ENCODE measurements around the gene RPL37A.

DNA sequence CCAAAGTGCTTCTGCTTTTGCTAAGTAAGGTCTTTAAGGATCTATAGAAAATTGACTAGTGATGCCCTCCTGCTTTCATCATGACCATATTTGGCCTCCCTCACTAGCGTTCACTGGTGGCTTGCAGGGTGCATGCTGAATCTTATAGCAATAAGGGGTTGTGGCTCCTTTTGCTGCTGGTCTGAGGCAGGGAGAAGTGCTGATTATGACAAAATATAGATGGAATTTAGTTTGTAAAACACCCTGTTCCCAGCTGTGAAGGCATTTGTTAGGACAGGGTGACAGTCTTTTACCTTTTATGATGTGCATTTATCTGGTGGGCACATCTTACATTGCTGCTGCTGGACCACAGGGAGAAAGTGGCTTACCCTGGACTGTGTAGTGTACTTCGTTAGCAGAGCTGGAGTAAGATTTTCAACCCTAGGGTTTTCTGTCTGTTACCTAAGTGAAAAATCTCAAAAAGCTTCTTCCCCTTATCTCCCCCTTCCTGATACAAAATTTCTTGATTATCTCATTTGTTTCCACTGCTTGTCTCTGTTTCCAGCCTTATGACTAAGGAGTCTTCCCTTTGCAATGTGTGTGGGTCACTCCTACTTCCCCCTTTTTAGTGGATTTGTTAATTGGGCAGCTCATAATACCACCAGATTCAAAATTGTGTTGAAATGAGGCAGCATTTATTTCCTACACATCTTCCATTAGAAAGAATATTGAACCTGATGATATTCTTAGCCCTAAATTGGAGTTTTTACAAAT lies 21.2 kb upstream of the RPL37A start:
- TF ChIP-seq, protein P1, sequence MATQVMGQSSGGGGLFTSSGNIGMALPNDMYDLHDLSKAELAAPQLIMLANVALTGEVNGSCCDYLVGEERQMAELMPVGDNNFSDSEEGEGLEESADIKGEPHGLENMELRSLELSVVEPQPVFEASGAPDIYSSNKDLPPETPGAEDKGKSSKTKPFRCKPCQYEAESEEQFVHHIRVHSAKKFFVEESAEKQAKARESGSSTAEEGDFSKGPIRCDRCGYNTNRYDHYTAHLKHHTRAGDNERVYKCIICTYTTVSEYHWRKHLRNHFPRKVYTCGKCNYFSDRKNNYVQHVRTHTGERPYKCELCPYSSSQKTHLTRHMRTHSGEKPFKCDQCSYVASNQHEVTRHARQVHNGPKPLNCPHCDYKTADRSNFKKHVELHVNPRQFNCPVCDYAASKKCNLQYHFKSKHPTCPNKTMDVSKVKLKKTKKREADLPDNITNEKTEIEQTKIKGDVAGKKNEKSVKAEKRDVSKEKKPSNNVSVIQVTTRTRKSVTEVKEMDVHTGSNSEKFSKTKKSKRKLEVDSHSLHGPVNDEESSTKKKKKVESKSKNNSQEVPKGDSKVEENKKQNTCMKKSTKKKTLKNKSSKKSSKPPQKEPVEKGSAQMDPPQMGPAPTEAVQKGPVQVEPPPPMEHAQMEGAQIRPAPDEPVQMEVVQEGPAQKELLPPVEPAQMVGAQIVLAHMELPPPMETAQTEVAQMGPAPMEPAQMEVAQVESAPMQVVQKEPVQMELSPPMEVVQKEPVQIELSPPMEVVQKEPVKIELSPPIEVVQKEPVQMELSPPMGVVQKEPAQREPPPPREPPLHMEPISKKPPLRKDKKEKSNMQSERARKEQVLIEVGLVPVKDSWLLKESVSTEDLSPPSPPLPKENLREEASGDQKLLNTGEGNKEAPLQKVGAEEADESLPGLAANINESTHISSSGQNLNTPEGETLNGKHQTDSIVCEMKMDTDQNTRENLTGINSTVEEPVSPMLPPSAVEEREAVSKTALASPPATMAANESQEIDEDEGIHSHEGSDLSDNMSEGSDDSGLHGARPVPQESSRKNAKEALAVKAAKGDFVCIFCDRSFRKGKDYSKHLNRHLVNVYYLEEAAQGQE (IDR thresholded peaks at IDR 0.05) = no peak
- TF ChIP-seq, protein P2, sequence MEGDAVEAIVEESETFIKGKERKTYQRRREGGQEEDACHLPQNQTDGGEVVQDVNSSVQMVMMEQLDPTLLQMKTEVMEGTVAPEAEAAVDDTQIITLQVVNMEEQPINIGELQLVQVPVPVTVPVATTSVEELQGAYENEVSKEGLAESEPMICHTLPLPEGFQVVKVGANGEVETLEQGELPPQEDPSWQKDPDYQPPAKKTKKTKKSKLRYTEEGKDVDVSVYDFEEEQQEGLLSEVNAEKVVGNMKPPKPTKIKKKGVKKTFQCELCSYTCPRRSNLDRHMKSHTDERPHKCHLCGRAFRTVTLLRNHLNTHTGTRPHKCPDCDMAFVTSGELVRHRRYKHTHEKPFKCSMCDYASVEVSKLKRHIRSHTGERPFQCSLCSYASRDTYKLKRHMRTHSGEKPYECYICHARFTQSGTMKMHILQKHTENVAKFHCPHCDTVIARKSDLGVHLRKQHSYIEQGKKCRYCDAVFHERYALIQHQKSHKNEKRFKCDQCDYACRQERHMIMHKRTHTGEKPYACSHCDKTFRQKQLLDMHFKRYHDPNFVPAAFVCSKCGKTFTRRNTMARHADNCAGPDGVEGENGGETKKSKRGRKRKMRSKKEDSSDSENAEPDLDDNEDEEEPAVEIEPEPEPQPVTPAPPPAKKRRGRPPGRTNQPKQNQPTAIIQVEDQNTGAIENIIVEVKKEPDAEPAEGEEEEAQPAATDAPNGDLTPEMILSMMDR (IDR thresholded peaks at IDR 0.05; ENCODE audit: low read depth, low read length, missing input control) = no peak
- TF ChIP-seq GABPA (IDR thresholded peaks at IDR 0.05 in 1 of 2, conservative IDR thresholded peaks at IDR 0.05 in 1 of 2) (no peak), YY1 (IDR thresholded peaks at IDR 0.05) (no peak), HNF4A (conservative IDR thresholded peaks at IDR 0.05) (no peak), HNF4G (IDR thresholded peaks at IDR 0.05) (no peak), EGR1 (IDR thresholded peaks at IDR 0.05; ENCODE audit: low read depth in 2 of 2) (no peak)
- TF ChIP-seq, protein P3, sequence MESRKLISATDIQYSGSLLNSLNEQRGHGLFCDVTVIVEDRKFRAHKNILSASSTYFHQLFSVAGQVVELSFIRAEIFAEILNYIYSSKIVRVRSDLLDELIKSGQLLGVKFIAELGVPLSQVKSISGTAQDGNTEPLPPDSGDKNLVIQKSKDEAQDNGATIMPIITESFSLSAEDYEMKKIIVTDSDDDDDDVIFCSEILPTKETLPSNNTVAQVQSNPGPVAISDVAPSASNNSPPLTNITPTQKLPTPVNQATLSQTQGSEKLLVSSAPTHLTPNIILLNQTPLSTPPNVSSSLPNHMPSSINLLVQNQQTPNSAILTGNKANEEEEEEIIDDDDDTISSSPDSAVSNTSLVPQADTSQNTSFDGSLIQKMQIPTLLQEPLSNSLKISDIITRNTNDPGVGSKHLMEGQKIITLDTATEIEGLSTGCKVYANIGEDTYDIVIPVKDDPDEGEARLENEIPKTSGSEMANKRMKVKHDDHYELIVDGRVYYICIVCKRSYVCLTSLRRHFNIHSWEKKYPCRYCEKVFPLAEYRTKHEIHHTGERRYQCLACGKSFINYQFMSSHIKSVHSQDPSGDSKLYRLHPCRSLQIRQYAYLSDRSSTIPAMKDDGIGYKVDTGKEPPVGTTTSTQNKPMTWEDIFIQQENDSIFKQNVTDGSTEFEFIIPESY (IDR thresholded peaks at IDR 0.05) = no peak

Measured in liver (tissue), 3 donors.